ENCODE results near the gene COL6A2. TPM values are rescaled to one million over a fixed set of nuclear protein-coding genes. Genes with fewer than 3 reads are reported as not detected.

COL6A2 gene
- total RNA-seq, 1 donor from 2014 or later: 535 TPM

GRCh38 chr21:46128106-46128932 lies 30.4 kb downstream of the COL6A2 start:
- Histone ChIP-seq H3K4me3 (no peak overlapping the region), H3K27ac (no peak overlapping the region), H3K4me1 (no peaks in the 10 kb centered on the region), H3K9me3 (no peaks in the 10 kb centered on the region), H3K27me3 (no peaks in the 10 kb centered on the region), H3K36me3 (peaks cover 0 to 35% of the 10 kb centered on the region in 2 donors)
- DNase-seq (ENCODE audit: extremely low spot score in 2 of 2): no peak
- intact Hi-C loops (cut with DNase I): no loop called here
- TF ChIP-seq CTCF (IDR thresholded peaks at IDR 0.05): no peak

GRCh38 chr21:46128933-46129571 lies 31.1 kb downstream of the COL6A2 start:
- no peaks in the 10 kb centered on the region for H3K4me1 ChIP-seq
- no peaks in the 10 kb centered on the region for H3K27me3 ChIP-seq
- no peak overlapping the region for H3K27ac ChIP-seq
- H3K4me3 ChIP-seq: no peak overlapping the region
- H3K36me3 ChIP-seq: peaks cover 0 to 35% of the 10 kb centered on the region in 2 donors
- no peaks in the 10 kb centered on the region for H3K9me3 ChIP-seq
- TF ChIP-seq POLR2A (IDR thresholded peaks at IDR 0.05) (no peak), POLR2AphosphoS5 (IDR thresholded peaks at IDR 0.05; ENCODE audit: insufficient read depth in 1 of 2, low read depth in 1 of 2) (peak in 1 of 2 donors; percentile 14), CTCF (IDR thresholded peaks at IDR 0.05) (no peak)
- intact Hi-C loops (cut with DNase I): no loop called here
- no peak for DNase-seq (ENCODE audit: extremely low spot score in 2 of 2)

- Histone ChIP-seq H3K27ac (no peak overlapping the region), H3K4me1 (no peaks in the 10 kb centered on the region), H3K36me3 (peaks cover 0 to 29% of the 10 kb centered on the region in 2 donors), H3K9me3 (no peaks in the 10 kb centered on the region), H3K4me3 (no peak overlapping the region), H3K27me3 (no peaks in the 10 kb centered on the region)
- intact Hi-C loops (cut with DNase I): no loop called here
- TF ChIP-seq CTCF (IDR thresholded peaks at IDR 0.05) (no peak), POLR2AphosphoS5 (IDR thresholded peaks at IDR 0.05; ENCODE audit: insufficient read depth in 1 of 2, low read depth in 1 of 2) (no peak), POLR2A (IDR thresholded peaks at IDR 0.05) (no peak)
- no peak for DNase-seq (ENCODE audit: extremely low spot score in 2 of 2)
Observed at GRCh38 chr21:46129846-46130651, 32.1 kb downstream of the COL6A2 start.

GRCh38 chr21:46130831-46131587 lies 33.1 kb downstream of the COL6A2 start:
- TF ChIP-seq CTCF (IDR thresholded peaks at IDR 0.05) (no peak), POLR2AphosphoS5 (IDR thresholded peaks at IDR 0.05; ENCODE audit: insufficient read depth in 1 of 2, low read depth in 1 of 2) (peak in 1 of 2 donors; percentile 10), POLR2A (IDR thresholded peaks at IDR 0.05) (no peak)
- intact Hi-C loops (cut with DNase I): no loop called here
- Histone ChIP-seq H3K4me3 (no peak overlapping the region), H3K4me1 (no peaks in the 10 kb centered on the region), H3K27me3 (no peaks in the 10 kb centered on the region), H3K9me3 (no peaks in the 10 kb centered on the region), H3K36me3 (peaks cover 0 to 19% of the 10 kb centered on the region in 2 donors), H3K27ac (no peak overlapping the region)
- no peak for DNase-seq (ENCODE audit: extremely low spot score in 2 of 2)
